PC-3 (cell line): ENCODE data around the gene SLC4A4. TPM values are rescaled to one million over a fixed set of nuclear protein-coding genes. Genes with fewer than 3 reads are reported as not detected.

Experiments used
- ATAC-seq: fragments of 200-7000 bp; cut with Tn5 transposase; 2 replicates; pipeline ENCODE4 v1.9.1; 2020; ENCODE audit warnings: mild to moderate bottlenecking, moderate library complexity
- BruUV-seq: library from RNA; stranded (reverse); fragments of 400-500 nt; replicated peaks from 2 replicates; lab custom pipeline; 2021; lab: Mats Ljungman, UMichigan
- CTCF ChIA-PET: fragments of 300-600 bp; sonication (Branson Sonifier 250); formaldehyde crosslinking; loops from one replicate; lab custom pipeline; 2022; ENCODE audit warnings: antibody characterized with exemption; lab: Charles Lee
- POLR2A ChIA-PET: fragments of 300-600 bp; sonication (Branson Sonifier 250); formaldehyde crosslinking; loops from one replicate; lab custom pipeline; 2022; ENCODE audit warnings: antibody characterized with exemption; ENCODE audit not compliant: unreplicated experiment; lab: Charles Lee
- DNase-seq: peaks from one replicate; pipeline ENCODE4 v3.0.0-alpha.2; 2015
- H2AFZ ChIP-seq: fragments of 300-600 bp; sonication (generic); 2 replicates; pipeline ENCODE4 v1.6.0; 2016; ENCODE audit warnings: antibody characterized with exemption, low read length
- H3F3A ChIP-seq: fragments of 300-600 bp; sonication (generic); one replicate; pipeline ENCODE4 v1.6.0; 2017; ENCODE audit warnings: antibody characterized with exemption, low read length, control low read depth, mild to moderate bottlenecking; ENCODE audit not compliant: unreplicated experiment
- H3K27ac ChIP-seq: fragments of 300-600 bp; sonication (generic); 2 replicates; pipeline ENCODE4 v1.5.1; 2016; ENCODE audit warnings: mild to moderate bottlenecking, low read length
- H3K27me3 ChIP-seq: fragments of 300-600 bp; sonication (generic); 2 replicates; pipeline ENCODE4 v1.6.1; 2016; ENCODE audit warnings: low read length, mixed read lengths
- H3K36me3 ChIP-seq: fragments of 300-600 bp; sonication (generic); 2 replicates; pipeline ENCODE4 v1.6.1; 2016; ENCODE audit warnings: low read depth, mixed run types, low read length, mixed read lengths
- H3K4me1 ChIP-seq: fragments of 300-600 bp; sonication (generic); 2 replicates; pipeline ENCODE4 v1.5.1; 2016; ENCODE audit warnings: low read length; ENCODE audit not compliant: insufficient read depth
- H3K4me2 ChIP-seq: fragments of 300-600 bp; sonication (generic); 2 replicates; pipeline ENCODE4 v1.6.0; 2016; ENCODE audit warnings: low read length
- H3K4me3 ChIP-seq: fragments of 300-600 bp; sonication (generic); 2 replicates; pipeline ENCODE4 v1.5.1; 2016; ENCODE audit warnings: mild to moderate bottlenecking, low read length, mixed read lengths
- H3K79me2 ChIP-seq: fragments of 300-600 bp; sonication (generic); 2 replicates; pipeline ENCODE4 v1.6.1; 2017; ENCODE audit warnings: low read length, mixed read lengths
- H3K9ac ChIP-seq: fragments of 300-600 bp; sonication (generic); 2 replicates; pipeline ENCODE4 v1.6.0; 2016; ENCODE audit warnings: mild to moderate bottlenecking, low read length
- H3K9me2 ChIP-seq: fragments of 300-600 bp; sonication (generic); replicated peaks from 2 replicates; pipeline ENCODE4 v1.6.1; 2016; ENCODE audit warnings: mixed run types, low read length, mixed read lengths
- H3K9me3 ChIP-seq: fragments of 300-600 bp; sonication (generic); 2 replicates; pipeline ENCODE4 v1.6.1; 2016; ENCODE audit warnings: low read length, mixed read lengths
- H4K20me1 ChIP-seq: fragments of 300-600 bp; sonication (generic); 2 replicates; pipeline ENCODE4 v1.6.1; 2016; ENCODE audit warnings: low read length, mixed read lengths
- CTCF ChIP-seq: fragments of 300-600 bp; sonication (generic); conservative IDR thresholded peaks from 2 replicates; pipeline ENCODE4 v1.5.1; 2017; ENCODE audit warnings: antibody characterized with exemption, low read depth, mild to moderate bottlenecking, low read length
- EZH2 ChIP-seq: fragments of 300-600 bp; sonication (generic); IDR thresholded peaks from one replicate; pipeline ENCODE4 v1.6.1; 2017; ENCODE audit warnings: antibody characterized with exemption, mild to moderate bottlenecking, low read length; ENCODE audit not compliant: unreplicated experiment
- EZH2phosphoT487 ChIP-seq: fragments of 300-600 bp; sonication (generic); IDR thresholded peaks from 2 replicates; pipeline ENCODE4 v1.6.1; 2018; ENCODE audit warnings: mild to moderate bottlenecking, antibody characterized with exemption, low read length, borderline replicate concordance
- intact Hi-C: fragments of 100-400 bp; cut with micrococcal nuclease; formaldehyde crosslinking; loops from 2 replicates; pipeline ENCODE4 v1.9.0; 2023
- total RNA-seq: library from RNA; depleted of rRNA; stranded (reverse); fragments of >200 nt; gene quantifications from 2 replicates; pipeline ENCODE4 v1.2.3, GENCODE V29; 2014

Gene SLC4A4
- total RNA-seq, 1 experiment from 2014 or later, result 0.47 TPM

- ChIA-PET POLR2A (no interaction called here), CTCF (no interaction called here)
- Histone ChIP-seq H3K9me2 (no peaks in the 10 kb centered on the region), H3K9ac (no peak overlapping the region), H4K20me1 (no peaks in the 10 kb centered on the region), H3K36me3 (no peaks in the 10 kb centered on the region), H3K4me3 (no peak overlapping the region), H3K9me3 (no peaks in the 10 kb centered on the region), H3F3A (no peaks in the 10 kb centered on the region), H3K27ac (no peak overlapping the region), H3K79me2 (no peaks in the 10 kb centered on the region), H3K4me2 (no peak overlapping the region), H3K4me1 (no peaks in the 10 kb centered on the region), H3K27me3 (no peaks in the 10 kb centered on the region), H2AFZ (no peak overlapping the region)
- BruUV-seq, result no TSS peak
- TF ChIP-seq CTCF (no peak), EZH2 (no peak), EZH2phosphoT487 (no peak)
- intact Hi-C loops, result no loop called here
- DNase-seq, result no peak
- ATAC-seq, result no peak
These were observed 256.8 kb downstream of the SLC4A4 start for GRCh38 chr4:71595576-71596108.

- Histone ChIP-seq H3K4me1 (peaks cover 7% of the 10 kb centered on the region; the same call in 1 of the 2 replicates), H3K27ac (no peak overlapping the region), H3K9me2 (no peaks in the 10 kb centered on the region), H3K9me3 (no peaks in the 10 kb centered on the region), H3K36me3 (no peaks in the 10 kb centered on the region), H3K4me3 (no peak overlapping the region), H3K27me3 (no peaks in the 10 kb centered on the region), H3K4me2 (no peak overlapping the region), H2AFZ (no peak overlapping the region), H4K20me1 (no peaks in the 10 kb centered on the region), H3K9ac (no peak overlapping the region), H3F3A (no peaks in the 10 kb centered on the region), H3K79me2 (no peaks in the 10 kb centered on the region)
- intact Hi-C loops, result no loop called here
- DNase-seq, result no peak
- BruUV-seq, result no TSS peak
- POLR2A ChIA-PET, result interaction anchor here (0.6 kb wide), 1 partner anchor 30 kb away, joined by 3 read pairs; no protein-coding TSS in a partner anchor
- no peak for ATAC-seq
- CTCF ChIA-PET, result no interaction called here
- TF ChIP-seq EZH2, result no peak
- TF ChIP-seq EZH2phosphoT487, result no peak
- no peak for TF ChIP-seq CTCF
These were observed 260.8 kb downstream of the SLC4A4 start for GRCh38 chr4:71599578-71599977.

- no peak for TF ChIP-seq EZH2
- TF ChIP-seq CTCF, result no peak
- TF ChIP-seq EZH2phosphoT487, result no peak
- H3K9ac ChIP-seq, result no peak overlapping the region
- no peak overlapping the region for H3K4me2 ChIP-seq
- H3K4me1 ChIP-seq, result peaks cover 25% of the 10 kb centered on the region
- no peaks in the 10 kb centered on the region for H3F3A ChIP-seq
- no peak overlapping the region for H2AFZ ChIP-seq
- no peaks in the 10 kb centered on the region for H3K79me2 ChIP-seq
- peak; percentile 48 for DNase-seq
- no peak overlapping the region for H3K27ac ChIP-seq
- no TSS peak for BruUV-seq
- no peaks in the 10 kb centered on the region for H3K36me3 ChIP-seq
- intact Hi-C loops, result no loop called here
- no peak; the same call in 1 of the 2 replicates for ATAC-seq
- POLR2A ChIA-PET, result no interaction called here
- CTCF ChIA-PET, result no interaction called here
- H3K4me3 ChIP-seq, result no peak overlapping the region
- H3K27me3 ChIP-seq, result no peaks in the 10 kb centered on the region
- H3K9me3 ChIP-seq, result no peaks in the 10 kb centered on the region
- no peaks in the 10 kb centered on the region for H4K20me1 ChIP-seq
- H3K9me2 ChIP-seq, result no peaks in the 10 kb centered on the region
These were observed 263.6 kb downstream of the SLC4A4 start for GRCh38 chr4:71602289-71602900.
